HG02571 (cell line): ENCODE results near the gene DPPA3.
"Not testable (repeated sequence)": the region's sequence is repeated elsewhere in the genome, so short reads cannot be mapped to it uniquely, and the experiment has no call there.

ENCODE experiments used
- ATAC-seq: cut with Tn5 transposase; IDR thresholded peaks from one replicate; pipeline ENCODE4 v1.9.1; 2021; ENCODE audit warnings: mild to moderate bottlenecking, moderate library complexity; ENCODE audit not compliant: unreplicated experiment

Gene DPPA3

GRCh38 chr12:7729746-7730145 lies 18.5 kb downstream of the DPPA3 start:
- no peak for ATAC-seq

GRCh38 chr12:7730984-7731383 lies 19.8 kb downstream of the DPPA3 start:
- not testable (repeated sequence) for ATAC-seq

- ATAC-seq = no peak
Measured at GRCh38 chr12:7731486-7731885, 20.3 kb downstream of the DPPA3 start.

GRCh38 chr12:7732993-7733392 lies 21.8 kb downstream of the DPPA3 start:
- no peak for ATAC-seq

- ATAC-seq = no peak
Measured at GRCh38 chr12:7747246-7747645, 36.0 kb downstream of the DPPA3 start, which contains the start of gene CLEC4C. Gene CLEC4C (minus strand): TSS chr12:7747375. CDS start chr12:7747348, 27 bp downstream.

- no peak for ATAC-seq
Measured at GRCh38 chr12:7748852-7749251, 37.6 kb downstream of the DPPA3 start.

GRCh38 chr12:7749442-7749841 lies 38.2 kb downstream of the DPPA3 start:
- no peak for ATAC-seq

GRCh38 chr12:7750350-7750749 lies 39.1 kb downstream of the DPPA3 start:
- no peak for ATAC-seq

GRCh38 chr12:7751394-7751793 lies 40.2 kb downstream of the DPPA3 start:
- no peak for ATAC-seq

- ATAC-seq = not testable (repeated sequence)
Measured at GRCh38 chr12:7751941-7752922, 41.0 kb downstream of the DPPA3 start.

- ATAC-seq = not testable (repeated sequence)
Measured at GRCh38 chr12:7755668-7756067, 44.4 kb downstream of the DPPA3 start.

- no peak for ATAC-seq
Measured at GRCh38 chr12:7756993-7757392, 45.8 kb downstream of the DPPA3 start.

GRCh38 chr12:7758766-7759140 lies 47.5 kb downstream of the DPPA3 start:
- no peak for ATAC-seq
